Calu3 (cell line): Measurements from ENCODE around the gene HABP4. TPM values are rescaled to one million over a fixed set of nuclear protein-coding genes. Genes with fewer than 3 reads are reported as not detected.

Experiments
- BruUV-seq: library from RNA; stranded (reverse); fragments of 400-500 nt; replicated peaks from 2 replicates; lab custom pipeline; 2021; lab: Mats Ljungman, UMichigan
- CTCF ChIA-PET: fragments of 300-600 bp; sonication (Branson Sonifier 250); formaldehyde crosslinking; loops from one replicate; lab custom pipeline; 2022; ENCODE audit warnings: antibody characterized with exemption; lab: Charles Lee
- DNase-seq: peaks from one replicate; pipeline ENCODE4 v3.0.0; 2022
- H3K27ac Mint-ChIP-seq: one replicate; pipeline ENCODE4 v1.8.0; 2022; ENCODE audit warnings: mixed read lengths; ENCODE audit not compliant: unreplicated experiment
- H3K27me3 Mint-ChIP-seq: one replicate; pipeline ENCODE4 v1.8.0; 2022; ENCODE audit warnings: mixed read lengths; ENCODE audit not compliant: unreplicated experiment
- H3K36me3 Mint-ChIP-seq: one replicate; pipeline ENCODE4 v1.8.0; 2022; ENCODE audit warnings: mild to moderate bottlenecking, moderate library complexity, mixed read lengths; ENCODE audit not compliant: insufficient read depth, unreplicated experiment
- H3K4me1 Mint-ChIP-seq: one replicate; pipeline ENCODE4 v1.8.0; 2022; ENCODE audit warnings: mild to moderate bottlenecking, low read depth, mixed read lengths; ENCODE audit not compliant: unreplicated experiment
- H3K4me3 Mint-ChIP-seq: one replicate; pipeline ENCODE4 v1.8.0; 2022; ENCODE audit warnings: mild to moderate bottlenecking, low read depth, moderate library complexity, mixed read lengths; ENCODE audit not compliant: unreplicated experiment
- H3K9me3 Mint-ChIP-seq: one replicate; pipeline ENCODE4 v1.8.0; 2022; ENCODE audit warnings: low read depth, mixed read lengths; ENCODE audit not compliant: unreplicated experiment
- intact Hi-C: fragments of 100-400 bp; cut with micrococcal nuclease; formaldehyde crosslinking; loops from one replicate; pipeline ENCODE4 v1.10.0; 2022; ENCODE audit not compliant: unreplicated experiment
- total RNA-seq: library from RNA; stranded (reverse); gene quantifications from 2 replicates; pipeline ENCODE4 v1.2.3, GENCODE V29; 2022
- TF ChIP-seq, protein P1 (sequence below): fragments of 200-600 bp; IDR thresholded peaks from one replicate; pipeline ENCODE4 v1.8.0; 2022; ENCODE audit warnings: antibody characterized with exemption; ENCODE audit not compliant: unreplicated experiment

HABP4 gene
- total RNA-seq, 1 experiment from 2014 or later: 11.6 TPM

DNA sequence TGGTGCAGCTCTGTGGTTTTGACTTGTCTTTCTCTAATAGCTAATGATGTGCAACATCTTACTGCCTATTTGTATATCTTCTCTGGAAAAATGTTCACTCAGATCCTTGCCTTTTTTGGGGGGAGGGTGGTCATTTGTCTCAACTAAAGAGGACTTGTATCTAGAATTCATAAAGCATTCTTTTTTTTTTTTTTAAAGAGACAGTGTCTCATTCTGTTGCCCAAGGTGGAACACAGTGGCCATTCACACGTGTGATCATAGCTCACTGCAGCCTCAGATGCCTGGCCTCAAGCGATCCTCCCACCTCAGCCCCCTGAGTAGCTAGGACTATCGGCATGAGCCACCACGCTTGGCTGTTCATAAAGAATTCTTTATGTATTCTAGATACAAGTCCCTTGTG is 33.2 kb downstream of the HABP4 start:
- Mint-ChIP-seq H3K27ac (no peak overlapping the region), H3K4me3 (no peak overlapping the region), H3K27me3 (no peaks in the 10 kb centered on the region), H3K9me3 (no peaks in the 10 kb centered on the region), H3K36me3 (no peaks in the 10 kb centered on the region), H3K4me1 (no peaks in the 10 kb centered on the region)
- DNase-seq: no peak
- CTCF ChIA-PET: no interaction called here
- intact Hi-C loops: no loop called here
- TF ChIP-seq, protein P1, sequence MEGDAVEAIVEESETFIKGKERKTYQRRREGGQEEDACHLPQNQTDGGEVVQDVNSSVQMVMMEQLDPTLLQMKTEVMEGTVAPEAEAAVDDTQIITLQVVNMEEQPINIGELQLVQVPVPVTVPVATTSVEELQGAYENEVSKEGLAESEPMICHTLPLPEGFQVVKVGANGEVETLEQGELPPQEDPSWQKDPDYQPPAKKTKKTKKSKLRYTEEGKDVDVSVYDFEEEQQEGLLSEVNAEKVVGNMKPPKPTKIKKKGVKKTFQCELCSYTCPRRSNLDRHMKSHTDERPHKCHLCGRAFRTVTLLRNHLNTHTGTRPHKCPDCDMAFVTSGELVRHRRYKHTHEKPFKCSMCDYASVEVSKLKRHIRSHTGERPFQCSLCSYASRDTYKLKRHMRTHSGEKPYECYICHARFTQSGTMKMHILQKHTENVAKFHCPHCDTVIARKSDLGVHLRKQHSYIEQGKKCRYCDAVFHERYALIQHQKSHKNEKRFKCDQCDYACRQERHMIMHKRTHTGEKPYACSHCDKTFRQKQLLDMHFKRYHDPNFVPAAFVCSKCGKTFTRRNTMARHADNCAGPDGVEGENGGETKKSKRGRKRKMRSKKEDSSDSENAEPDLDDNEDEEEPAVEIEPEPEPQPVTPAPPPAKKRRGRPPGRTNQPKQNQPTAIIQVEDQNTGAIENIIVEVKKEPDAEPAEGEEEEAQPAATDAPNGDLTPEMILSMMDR: no peak
- BruUV-seq: no TSS peak

DNA sequence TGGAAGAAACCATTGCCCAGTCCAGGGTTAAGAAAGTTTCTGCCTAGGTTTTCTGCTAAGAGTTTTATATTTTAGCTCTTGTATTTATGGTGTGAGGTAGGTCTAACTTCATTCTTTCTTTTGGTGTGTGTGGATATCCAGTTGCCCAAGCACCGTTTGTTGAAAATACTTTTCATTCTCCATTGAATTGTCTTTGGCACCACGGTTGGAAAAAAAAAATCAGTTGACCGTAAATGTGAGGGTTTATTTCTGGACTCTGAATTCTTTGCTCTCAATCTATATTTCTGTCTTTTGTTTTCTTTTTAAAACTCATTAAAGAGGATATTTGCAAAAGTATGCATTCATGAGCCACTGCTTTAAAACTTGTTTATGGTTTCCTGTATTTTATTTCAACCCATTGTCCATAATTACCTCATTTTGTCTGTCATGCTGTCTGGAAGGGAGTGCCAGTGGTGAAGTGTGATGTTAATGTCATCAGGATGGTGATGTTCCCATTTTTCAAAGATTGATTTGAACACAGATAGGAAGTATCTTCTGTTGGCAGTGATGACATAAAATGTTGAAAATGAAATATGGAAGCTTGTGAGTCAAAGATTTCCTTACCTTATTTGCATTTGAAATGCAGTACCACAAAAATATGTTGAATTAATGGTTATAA is 33.9 kb downstream of the HABP4 start:
- CTCF ChIA-PET: no interaction called here
- Mint-ChIP-seq H3K4me3 (no peak overlapping the region), H3K4me1 (no peaks in the 10 kb centered on the region), H3K27ac (no peak overlapping the region), H3K27me3 (no peaks in the 10 kb centered on the region), H3K36me3 (no peaks in the 10 kb centered on the region), H3K9me3 (no peaks in the 10 kb centered on the region)
- TF ChIP-seq, protein P1: no peak
- no TSS peak for BruUV-seq
- intact Hi-C loops: no loop called here
- no peak for DNase-seq

DNA sequence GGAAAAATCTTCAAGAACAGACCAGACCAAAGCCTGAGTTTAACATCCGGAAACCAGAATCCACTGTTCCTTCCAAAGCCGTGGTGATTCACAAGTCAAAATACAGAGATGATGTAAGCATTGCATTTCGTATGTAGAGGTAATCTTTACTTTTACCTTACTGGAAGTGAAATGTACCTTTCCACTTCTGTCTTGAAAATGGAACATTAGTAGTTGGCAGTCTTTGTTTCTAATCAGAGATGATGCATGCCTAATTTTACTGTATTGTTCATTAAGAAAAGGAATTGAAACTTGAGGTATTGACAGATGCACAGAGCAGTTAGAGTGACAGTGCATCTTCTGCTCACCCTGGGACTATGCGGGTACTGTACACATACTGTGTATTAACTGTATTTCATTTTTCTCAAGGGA is 34.6 kb downstream of the HABP4 start:
- CTCF ChIA-PET: no interaction called here
- TF ChIP-seq, protein P1: no peak
- BruUV-seq: no TSS peak
- Mint-ChIP-seq H3K4me3 (no peak overlapping the region), H3K27ac (no peak overlapping the region), H3K9me3 (no peaks in the 10 kb centered on the region), H3K4me1 (no peaks in the 10 kb centered on the region), H3K27me3 (no peaks in the 10 kb centered on the region), H3K36me3 (peaks cover 6% of the 10 kb centered on the region)
- DNase-seq: no peak
- intact Hi-C loops: no loop called here

DNA sequence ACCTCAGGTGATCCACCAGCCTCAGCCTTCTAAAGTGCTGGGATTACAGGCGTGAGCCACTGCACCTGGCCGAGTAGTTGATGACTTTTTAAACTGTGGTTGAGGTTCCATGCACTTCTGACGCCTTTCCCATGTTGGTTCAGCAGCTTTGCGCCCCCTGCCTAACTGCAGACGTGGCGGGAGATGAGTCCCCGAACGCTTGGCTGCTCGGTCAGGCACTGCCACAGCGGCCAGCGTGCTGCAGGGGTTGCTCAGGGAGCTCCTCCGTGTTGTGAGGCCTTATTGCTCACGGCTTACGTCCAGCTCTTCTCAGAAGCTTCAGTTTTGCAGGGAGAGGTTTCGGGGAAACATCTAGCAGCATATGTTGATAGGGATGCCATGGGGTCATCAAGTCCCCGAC is 35.3 kb downstream of the HABP4 start:
- Mint-ChIP-seq H3K4me1 (no peaks in the 10 kb centered on the region), H3K36me3 (peaks cover 7% of the 10 kb centered on the region), H3K27ac (no peak overlapping the region), H3K27me3 (no peaks in the 10 kb centered on the region), H3K9me3 (no peaks in the 10 kb centered on the region), H3K4me3 (no peak overlapping the region)
- TF ChIP-seq, protein P1: no peak
- BruUV-seq: no TSS peak
- intact Hi-C loops: no loop called here
- no peak for DNase-seq
- CTCF ChIA-PET: no interaction called here
